Astrocyte of the spinal cord (primary cell): ENCODE data around the gene NXT2.
A peak's percentile ranks its signal among the peaks of the same experiment; 100 is the strongest.
"Not testable (repeated sequence)": the region's sequence is repeated elsewhere in the genome, so short reads cannot be mapped to it uniquely, and the experiment has no call there.

Experiments used
- DNase-seq: peaks from one replicate; pipeline ENCODE4 v3.0.0; 2011; ENCODE audit warnings: low read depth, low spot score
- H3K4me3 ChIP-seq: 2 replicates; pipeline ENCODE4 v1.5.1; 2011; ENCODE audit warnings: low read depth, mild to moderate bottlenecking, low read length, moderate library complexity
- in situ Hi-C: cut with HindIII; loops from 2 replicates; pipeline ENCODE4 v1.10.0; 2017; ENCODE audit warnings: low sequenced_read_pairs
- TF ChIP-seq, protein P1 (sequence below): IDR thresholded peaks from 2 replicates; pipeline ENCODE4 v1.5.1; 2012; ENCODE audit warnings: low read depth, mild to moderate bottlenecking, low read length, inconsistent platforms

The NXT2 gene

DNA sequence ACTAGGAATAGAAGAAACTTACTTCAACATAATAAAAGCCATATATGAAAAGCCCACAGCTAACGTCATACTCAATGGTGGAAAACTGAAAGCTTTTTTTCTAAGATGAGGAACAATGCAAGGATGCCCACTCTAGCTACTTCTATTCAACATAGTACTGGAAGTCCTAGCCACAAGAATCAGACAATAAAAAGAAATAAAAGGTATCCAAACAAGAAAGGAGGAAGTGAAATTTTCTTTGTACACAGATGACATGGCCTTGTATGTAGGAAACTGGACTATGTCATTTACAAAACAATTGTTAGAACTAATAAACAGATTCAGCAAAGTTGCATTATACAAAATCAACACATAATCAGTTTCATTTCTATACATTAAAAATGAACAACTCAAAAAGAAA is 25.5 kb upstream of the NXT2 start:
- in situ Hi-C loops: no loop called here
- TF ChIP-seq, protein P1, sequence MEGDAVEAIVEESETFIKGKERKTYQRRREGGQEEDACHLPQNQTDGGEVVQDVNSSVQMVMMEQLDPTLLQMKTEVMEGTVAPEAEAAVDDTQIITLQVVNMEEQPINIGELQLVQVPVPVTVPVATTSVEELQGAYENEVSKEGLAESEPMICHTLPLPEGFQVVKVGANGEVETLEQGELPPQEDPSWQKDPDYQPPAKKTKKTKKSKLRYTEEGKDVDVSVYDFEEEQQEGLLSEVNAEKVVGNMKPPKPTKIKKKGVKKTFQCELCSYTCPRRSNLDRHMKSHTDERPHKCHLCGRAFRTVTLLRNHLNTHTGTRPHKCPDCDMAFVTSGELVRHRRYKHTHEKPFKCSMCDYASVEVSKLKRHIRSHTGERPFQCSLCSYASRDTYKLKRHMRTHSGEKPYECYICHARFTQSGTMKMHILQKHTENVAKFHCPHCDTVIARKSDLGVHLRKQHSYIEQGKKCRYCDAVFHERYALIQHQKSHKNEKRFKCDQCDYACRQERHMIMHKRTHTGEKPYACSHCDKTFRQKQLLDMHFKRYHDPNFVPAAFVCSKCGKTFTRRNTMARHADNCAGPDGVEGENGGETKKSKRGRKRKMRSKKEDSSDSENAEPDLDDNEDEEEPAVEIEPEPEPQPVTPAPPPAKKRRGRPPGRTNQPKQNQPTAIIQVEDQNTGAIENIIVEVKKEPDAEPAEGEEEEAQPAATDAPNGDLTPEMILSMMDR: no peak

DNA sequence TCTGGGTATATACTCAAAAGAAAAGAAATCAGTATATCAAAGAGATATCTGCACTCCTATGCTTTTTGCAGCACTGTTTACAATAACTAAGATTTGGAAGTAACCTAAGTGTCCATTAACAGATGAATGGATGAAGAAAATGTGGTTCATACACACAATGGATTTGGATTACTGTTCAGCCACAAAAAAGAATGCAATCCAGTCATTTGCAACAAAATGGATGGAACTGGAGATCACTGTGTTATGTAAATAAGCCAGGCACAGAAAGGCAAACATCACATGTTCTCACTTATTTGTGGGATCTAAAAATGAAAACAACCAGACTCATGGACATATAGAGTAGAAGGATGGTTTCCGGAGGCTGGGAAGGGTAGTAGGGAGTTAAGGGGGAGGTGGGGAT is 17.6 kb upstream of the NXT2 start:
- DNase-seq: no peak
- TF ChIP-seq, protein P1: no peak
- in situ Hi-C loops: no loop called here
- no peak overlapping the region for H3K4me3 ChIP-seq

More for the DNA sequence above, 25.5 kb upstream of the NXT2 start:
- H3K4me3 ChIP-seq: no peak overlapping the region
- DNase-seq: no peak

DNA sequence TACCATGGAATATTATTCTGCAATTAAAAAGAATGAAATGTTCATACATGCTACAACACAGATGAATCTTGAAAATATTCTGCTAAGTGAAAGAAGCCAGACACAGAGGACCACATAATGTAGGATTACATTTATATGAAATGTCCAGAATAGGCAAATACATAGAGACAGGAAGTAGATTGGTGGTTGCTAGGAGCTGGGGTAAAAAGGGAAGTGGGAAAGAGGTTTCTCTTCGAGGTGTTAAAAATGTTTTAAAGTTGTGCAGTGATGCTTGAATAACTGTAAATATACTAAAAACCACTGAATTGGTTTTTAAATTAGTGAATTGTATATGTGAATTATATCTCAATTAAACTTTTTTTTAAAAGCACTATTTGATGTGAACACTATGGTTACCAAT is 3.6 kb upstream of the NXT2 start:
- in situ Hi-C loops: no loop called here
- no peak for DNase-seq

DNA sequence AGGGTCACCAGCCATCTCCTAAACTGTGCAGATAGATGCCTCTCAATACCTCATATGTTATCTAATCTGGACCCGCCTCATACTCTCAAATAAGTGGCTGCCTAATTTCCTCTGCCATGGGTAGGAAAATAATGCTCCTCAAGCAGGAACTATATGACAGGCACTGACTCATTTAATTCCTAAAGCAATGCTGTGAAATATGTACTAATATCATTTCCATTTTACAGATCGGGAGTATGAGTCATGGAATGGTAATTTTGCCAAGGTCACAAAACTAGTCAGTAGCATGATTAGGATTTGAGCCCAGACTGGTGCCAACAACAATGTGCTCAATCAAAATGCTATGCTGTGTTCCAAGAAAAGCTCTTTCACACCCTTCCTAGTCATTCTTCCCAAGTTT is 3.0 kb upstream of the NXT2 start:
- H3K4me3 ChIP-seq: no peak overlapping the region
- in situ Hi-C loops: no loop called here
- TF ChIP-seq, protein P1: no peak
- DNase-seq: no peak

More for the DNA sequence above, 3.6 kb upstream of the NXT2 start:
- TF ChIP-seq, protein P1: no peak
- no peak overlapping the region for H3K4me3 ChIP-seq

DNA sequence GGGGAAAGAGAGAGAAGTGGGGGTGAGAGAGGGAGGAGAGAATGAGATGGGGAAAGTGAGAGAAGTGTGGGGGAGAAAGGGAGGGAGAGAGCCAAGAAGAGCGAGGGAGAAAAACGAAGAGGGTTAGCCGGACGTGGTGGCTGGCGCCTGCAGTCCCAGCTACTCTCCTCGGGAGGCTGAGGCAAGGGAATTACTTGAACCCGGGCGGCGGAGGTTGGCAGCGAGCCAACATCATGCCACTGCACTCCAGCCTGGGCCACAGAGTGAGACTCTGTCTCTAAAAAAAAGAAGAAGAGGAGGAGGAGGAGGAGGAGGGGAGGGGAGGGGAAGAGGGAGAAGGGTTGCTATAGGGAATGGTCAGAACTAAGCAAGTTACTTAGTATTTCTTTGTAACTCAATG is 1.7 kb upstream of the NXT2 start:
- in situ Hi-C loops: no loop called here
- no peak for DNase-seq
- TF ChIP-seq, protein P1: no peak
- H3K4me3 ChIP-seq: no peak overlapping the region

DNA sequence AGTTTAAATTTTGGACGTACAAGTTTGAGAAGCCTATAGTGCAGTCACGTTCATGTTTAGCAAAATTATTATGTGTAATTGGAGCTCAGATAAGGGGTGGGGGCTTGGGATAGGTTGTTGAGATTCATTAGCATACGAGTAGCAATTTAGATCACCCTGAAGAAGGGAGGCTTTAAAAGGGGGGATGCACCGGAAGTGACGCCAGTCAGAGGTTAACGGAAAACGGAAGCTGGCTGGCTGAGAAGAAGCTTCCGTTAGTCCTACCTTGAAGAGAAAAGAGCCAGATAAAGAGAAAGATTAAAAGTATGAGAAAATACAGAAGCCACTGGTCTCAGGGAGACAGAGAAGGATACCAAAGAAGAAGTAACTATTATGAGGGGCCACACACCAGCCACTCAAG is 1.1 kb upstream of the NXT2 start:
- TF ChIP-seq, protein P1: no peak
- no peak for DNase-seq
- in situ Hi-C loops: no loop called here
- no peak overlapping the region for H3K4me3 ChIP-seq

GRCh38 chrX:109537324-109537665 is 651 bp downstream of the NXT2 start:
- in situ Hi-C loops: no loop called here
- peak overlapping the region; percentile 68 for H3K4me3 ChIP-seq
- TF ChIP-seq, protein P1: no peak
- no peak for DNase-seq

DNA sequence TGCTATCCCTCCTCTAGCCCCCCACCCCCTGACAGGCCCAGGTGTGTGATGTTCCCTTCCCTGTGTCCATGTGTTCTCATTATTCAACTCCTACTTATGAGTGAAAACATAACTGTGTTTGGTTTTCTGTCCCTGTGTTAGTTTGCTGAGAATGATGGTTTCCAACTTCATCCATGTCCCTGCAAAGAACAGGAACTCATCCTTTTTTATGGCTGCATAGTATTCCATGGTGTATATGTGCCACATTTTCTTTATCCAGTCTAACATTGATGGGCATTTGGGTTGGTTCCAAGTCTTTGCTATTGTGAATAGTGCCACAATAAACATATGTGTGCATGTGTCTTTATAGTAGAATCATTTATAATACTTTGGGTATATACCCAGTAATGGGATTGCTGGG is 2.4 kb downstream of the NXT2 start:
- H3K4me3 ChIP-seq, in situ Hi-C loops, DNase-seq: not testable (repeated sequence)
